Stimulated activated CD4-positive, alpha-beta T cell treated with anti-CD3 and anti-CD28 coated beads, Interleukin-2, amount 100 ng/mL, for 48 hours (primary cell): Measurements from ENCODE around the gene TMEM121.
"Not testable (repeated sequence)": the region's sequence is repeated elsewhere in the genome, so short reads cannot be mapped to it uniquely, and the experiment has no call there.

Source experiments
- DNase-seq, 2 donors: peaks; one replicate each; pipeline ENCODE4 v3.0.0-alpha.2; 2020

TMEM121 gene

DNA sequence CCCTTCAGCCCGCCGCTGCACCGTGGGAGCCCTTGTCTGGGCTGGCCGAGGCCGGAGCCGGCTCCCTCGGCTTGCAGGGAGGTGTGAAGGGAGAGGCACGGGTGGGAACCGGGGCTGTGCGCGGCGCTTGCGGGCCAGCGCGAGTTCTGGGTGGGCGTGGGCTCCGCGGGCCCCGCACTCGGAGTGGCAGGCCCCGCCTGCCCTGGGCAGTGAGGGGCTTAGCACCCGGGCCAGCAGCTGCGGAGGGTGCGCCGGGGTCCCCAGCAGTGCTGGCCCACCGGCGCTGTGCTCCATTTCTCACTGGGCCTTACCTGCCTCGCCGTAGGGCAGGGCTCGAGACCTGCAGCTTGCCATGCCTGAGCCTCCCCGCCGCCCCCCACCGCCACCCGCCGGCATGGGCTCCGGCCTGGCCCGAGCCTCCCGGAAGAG is 21.4 kb downstream of the TMEM121 start:
- DNase-seq, result no peak

DNA sequence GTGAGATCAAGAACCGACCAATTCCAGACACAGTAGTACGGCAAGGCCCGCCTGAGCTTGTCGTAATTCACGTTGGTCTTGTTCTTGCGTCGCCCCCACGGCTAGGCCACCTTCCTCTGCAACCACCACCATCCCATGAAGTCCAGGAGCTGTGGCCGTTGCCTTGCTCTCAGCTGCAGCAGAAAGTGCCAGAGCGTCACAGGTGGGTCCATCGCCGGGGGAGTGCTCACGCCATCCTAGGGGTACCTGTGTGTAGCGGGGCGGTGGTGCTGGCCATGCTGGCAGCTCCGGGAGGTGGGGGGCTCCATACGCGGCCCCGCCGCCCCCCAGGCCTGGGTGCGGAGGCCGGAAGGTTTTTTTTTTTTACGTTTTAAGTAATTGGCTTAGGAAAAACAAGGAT is 23.1 kb downstream of the TMEM121 start:
- DNase-seq, result no peak

DNA sequence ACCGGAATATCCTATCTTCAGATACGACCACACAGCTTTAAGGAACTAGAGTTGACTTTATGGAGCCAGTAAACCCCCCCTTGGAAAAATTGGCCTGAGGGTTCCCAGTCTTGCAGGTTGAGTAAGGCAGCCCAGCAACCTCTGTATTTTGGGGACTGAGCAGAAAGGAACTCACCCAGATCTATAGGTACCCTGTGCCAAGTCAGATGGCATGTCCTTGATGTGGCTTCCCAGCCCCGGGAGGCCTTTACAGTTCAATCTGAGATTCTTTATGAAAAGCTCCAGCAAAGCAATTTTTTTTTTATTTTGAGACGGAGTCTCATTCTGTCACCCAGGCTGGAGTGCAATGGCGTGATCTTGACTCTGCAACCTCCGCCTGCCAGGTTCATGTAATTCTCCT is 27.6 kb downstream of the TMEM121 start:
- no peak for DNase-seq

DNA sequence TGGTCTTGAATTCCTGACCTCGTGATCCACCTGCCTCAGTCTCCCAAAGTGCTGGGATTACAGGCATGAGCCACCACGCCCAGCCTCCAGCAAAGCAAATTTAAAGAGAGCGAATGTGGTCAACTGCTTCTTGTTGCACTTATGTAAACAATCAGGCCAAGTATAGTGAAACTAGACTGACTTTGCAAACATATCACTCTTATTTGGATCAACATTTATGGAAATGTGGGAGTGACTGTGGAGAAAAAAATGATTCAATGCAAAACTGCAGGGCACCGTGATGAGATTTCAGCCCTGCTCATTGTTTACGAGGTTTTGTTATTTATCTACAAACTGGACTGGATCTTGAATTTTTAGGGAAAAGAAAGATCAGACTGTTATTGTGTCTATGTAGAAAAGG is 28.1 kb downstream of the TMEM121 start:
- DNase-seq, result no peak

DNA sequence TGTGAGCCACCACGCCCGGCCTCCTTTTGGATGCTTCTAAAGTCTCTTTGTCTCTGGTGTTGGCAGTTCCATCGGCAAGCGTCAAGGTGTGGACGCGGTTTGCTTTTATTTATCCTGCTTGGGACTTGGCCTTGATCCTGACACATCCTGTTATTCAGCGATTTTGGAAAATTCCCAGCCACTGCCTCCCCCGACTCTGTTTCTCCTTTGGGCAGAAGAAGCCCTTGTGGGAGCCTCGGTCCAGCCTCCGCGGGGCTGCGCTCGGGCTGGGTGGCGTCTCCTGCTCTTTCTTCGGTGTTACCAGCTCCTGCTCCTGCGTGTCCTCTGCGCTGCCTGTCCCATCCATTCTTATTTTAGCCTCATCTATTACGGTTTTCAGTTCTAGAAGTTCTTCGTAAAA is 31.3 kb downstream of the TMEM121 start:
- DNase-seq, result not testable (repeated sequence)

DNA sequence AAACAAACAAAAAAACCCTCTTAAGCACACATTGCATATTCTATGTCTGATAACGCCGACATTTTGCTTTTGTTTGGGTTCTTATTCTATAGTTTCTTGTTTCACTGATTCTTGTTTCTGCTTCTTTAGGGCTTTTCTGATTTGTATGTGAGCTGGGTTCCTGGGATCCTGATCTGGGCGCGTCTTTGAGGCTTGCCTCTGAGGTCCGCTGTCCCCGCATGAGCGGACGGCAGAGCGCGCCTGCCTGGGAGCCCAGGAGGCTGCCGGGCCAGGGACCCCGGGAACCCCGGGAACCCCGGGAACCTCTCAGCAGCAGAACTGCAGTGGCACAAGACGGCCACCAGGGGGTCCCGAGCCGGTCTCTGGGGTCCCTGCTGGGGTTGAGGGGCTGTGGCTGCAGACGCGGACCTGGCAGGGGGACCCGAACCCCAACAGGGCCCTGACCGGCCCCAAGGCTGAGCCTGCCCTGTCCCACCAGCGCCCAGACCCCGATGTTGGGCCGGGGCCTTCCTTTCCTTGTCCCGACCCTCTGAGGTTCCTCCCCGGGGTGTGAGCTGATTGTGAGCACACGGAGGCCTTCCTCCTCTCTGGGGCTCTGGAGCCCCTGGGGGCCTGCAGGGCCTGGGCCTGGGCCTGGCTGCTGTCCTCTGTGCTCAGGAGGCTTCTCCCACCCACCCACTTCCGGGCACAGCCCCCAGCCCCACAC is 32.2 kb downstream of the TMEM121 start:
- not testable (repeated sequence) for DNase-seq

DNA sequence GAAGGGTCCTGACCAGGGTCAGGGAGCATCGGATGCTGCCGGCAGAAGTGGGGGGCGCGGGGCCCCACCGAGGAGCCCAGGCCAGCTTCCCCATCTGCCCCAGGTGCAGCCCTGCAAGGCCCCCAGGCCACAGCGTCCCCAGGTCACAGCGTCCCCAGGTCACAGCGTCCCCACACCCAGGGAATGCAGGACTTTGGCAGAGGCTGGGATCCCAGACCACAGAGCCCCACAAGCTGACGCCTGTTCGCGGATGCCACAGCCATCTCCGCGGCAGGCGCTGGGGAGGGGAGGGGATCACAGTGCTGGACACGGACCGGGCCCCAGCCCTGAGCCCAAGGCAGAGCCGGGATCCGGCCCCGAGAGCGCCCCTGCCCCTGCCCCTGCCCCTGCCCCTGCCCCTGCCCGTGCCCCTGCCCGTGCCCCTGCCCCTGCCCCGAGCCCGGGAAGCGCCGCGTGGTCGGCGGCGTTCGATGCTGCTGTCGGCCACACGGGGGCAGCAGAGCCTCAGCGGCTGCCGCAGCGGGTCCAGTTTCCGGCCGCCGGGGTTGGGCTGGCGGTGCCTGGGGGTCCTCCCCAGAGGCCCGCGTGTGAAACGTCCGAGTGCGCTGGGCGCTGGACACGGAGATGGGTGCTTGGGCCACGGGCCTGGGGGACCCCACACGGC is 33.1 kb downstream of the TMEM121 start:
- DNase-seq, result not testable (repeated sequence)

DNA sequence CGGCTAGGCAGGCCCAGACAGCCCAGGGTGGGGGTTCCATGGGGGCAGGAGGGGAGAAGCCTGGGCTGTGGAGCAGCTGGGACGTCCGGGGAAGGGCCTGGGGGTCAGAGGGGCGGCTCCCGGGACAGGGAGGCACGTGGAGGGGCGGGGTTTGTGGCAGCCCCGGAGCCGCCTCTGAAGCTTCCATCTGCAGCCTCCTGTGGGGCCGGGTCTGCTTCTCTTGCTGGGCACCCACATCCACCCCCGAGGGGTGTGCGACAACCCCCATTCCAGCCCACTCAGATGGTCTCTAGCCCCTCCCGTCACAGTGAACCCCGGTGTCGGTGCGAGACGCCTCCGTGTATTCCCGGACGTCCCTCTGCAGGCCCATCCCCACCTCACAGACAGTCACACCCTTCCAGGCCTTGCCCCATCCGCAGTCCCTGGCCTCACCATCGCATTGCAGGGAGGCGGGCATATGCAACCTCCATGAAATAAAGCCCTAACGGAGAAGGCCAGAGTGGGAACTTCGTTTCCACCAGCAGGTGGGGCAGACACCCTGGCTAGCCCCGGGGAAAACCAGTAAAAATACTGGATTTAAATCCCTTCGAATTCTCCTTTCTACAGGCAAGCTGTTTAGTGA is 33.8 kb downstream of the TMEM121 start:
- DNase-seq, result not testable (repeated sequence)

DNA sequence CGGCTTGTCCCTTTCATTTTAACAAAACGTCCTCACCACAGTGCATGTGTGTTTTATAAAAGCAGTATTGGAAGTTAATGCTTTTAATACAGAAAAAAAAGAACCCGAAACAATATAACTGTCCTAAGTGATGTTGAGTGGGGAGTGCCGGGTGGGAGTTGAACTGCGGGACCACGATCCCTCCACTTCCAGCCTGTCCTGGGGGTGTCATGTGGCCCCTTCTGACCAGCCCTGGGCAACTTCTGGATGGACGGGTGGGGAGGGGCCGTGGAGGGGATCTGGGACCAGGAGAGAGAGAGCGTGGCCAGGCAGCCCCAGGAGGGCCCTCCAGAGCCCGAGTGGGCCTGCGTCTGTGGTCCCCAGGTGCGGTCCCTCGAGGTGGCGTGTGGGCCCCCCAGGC is 35.0 kb downstream of the TMEM121 start:
- not testable (repeated sequence) for DNase-seq

DNA sequence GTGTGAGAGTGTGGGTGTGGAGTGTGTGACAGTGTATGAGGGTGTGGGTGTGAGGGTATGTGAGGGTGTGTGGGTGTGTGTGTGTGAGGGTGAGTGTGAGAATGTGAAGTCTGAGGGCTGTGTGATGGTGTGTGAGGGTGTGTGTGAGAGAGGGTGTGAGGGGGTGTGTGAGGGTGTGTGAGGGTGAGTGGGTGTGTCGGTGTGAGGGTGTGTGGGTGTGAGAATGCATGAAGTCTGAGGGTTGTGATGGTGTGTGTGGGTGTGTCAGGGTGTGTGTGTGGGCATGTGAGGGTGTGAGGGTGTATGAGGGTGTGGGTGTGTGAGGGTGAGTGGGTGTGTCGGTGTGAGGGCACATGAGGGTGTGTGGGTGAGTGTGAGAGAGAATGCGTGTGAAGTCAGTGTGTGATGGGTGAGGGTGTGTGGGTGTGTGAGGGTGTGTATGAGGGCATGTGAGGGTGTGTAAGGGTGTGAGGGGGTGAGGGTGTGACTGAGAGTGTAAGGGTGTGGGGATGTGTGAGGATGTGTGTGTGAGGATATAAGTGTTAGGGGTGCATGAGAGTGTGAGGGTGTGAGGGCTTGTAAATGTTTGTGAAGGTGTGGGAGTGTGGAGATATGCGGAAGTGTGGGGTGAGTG is 36.4 kb downstream of the TMEM121 start:
- no peak for DNase-seq

DNA sequence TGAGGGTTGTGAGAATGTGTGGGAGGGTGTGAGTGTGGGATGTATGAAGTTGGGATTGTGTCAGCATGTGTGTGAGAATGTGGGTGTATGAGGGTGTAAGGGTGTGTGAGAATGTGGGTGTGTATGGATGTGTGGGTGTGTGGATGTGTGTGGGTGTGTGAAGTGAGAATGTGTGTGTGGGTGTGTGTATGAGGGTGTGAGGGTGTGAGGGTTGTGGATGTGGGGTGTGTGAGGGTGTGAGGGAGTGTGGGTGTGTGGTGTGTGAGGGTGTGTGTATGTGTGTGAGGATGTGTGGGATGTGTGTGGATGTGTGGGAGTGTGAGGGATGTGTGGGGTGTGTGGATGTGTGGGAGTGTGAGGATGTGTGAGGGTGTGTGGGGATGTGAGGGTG is 37.0 kb downstream of the TMEM121 start:
- no peak for DNase-seq

DNA sequence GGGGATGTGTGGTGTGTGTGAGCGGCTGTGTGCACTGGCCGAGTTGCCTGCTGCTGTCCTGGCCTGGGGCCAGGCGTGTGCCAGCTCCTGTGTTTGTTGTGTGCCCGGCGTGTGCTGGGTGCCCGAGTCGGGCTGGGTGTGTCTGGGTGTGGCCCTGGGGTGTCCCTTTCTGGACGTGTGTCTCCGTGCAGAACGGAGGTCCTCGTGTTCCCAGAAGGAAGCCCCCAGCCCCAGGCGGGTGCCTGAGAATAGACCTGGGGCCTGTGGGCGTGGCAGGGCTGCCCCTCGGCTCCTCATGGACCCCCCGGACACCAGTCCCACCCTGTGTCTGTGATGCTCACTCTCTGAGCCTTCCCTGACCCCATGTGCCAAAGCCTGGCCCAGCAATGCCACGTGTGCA is 38.2 kb downstream of the TMEM121 start:
- DNase-seq, result not testable (repeated sequence)

DNA sequence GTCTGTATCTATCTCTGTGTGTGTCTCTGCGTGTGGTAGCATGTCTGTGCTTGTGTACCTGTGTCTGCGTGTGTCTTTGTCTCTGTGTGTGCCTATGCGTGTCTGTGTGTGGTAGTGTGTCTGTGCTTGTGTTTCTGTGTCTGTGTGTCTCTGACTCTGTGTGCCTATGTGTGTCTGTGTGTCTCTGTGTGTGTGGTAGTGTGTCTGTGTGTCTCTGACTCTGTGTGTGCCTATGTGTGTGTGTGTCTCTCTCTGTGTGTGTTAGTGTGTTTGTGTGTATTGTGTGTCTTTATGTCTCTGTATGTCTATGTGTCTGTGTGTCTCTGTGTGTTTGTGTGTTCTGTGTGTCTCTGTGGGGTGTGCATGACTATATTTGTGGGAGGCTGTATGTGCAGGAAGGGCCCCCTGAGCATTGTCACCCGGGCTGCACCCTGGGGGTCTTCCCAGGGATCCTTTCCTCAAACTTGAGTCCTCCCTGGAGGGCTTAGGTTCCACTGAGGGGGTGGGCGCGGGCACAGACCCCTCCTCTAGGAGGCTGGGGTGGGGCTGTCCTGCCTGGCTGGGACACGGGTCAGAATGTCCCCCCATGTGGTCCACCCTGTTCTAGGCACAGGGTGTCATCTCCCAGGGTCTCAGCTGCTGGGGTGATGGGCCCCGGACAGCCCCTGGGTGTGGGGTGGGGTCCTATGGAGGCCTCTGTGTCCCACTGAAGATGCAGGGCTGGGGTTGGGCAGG is 39.0 kb downstream of the TMEM121 start:
- not testable (repeated sequence) for DNase-seq

DNA sequence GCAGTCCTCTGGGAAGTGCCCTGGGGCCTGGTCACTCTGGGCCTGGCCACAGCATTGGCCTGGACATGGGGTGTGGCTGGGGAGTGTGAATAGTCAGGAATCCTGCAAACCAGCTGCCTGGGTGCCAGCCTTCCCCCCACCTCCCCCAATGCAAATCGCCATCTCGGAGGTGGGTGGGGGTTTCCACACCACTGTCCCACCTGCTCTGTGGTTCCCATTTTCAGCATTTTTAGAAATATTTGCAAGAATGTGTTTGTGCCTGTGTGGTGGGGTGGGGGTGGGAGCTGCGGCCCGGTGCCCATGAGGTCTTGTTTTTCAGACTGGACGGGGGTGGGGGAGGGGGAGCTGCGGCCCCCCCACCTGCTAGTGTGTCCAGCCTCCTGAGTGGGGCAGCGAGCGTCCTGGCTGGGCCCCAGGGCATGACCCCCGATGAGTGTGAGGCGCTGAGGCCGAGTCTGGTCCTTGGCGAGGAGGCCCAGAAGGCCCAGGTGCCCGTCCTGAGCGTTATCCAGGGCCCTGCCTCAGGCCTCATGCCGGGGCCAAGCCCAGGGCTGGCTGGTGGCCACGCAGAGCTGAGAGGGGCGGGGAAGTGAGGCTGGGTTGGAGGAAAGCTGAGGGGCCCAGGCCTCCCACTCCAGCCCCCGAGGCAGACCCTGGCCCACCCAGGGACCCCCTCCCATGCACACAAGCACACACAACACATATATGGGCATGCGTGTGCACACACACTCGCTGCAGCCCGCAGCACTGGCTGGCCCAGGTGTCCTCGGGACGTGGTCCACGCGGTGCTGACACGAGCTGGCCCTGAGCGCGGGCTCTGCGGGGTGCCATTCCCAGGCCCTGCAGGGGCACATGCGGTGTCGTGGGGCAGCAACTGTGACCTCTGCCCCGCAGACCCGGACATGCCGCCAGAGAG is 40.1 kb downstream of the TMEM121 start:
- not testable (repeated sequence) for DNase-seq

DNA sequence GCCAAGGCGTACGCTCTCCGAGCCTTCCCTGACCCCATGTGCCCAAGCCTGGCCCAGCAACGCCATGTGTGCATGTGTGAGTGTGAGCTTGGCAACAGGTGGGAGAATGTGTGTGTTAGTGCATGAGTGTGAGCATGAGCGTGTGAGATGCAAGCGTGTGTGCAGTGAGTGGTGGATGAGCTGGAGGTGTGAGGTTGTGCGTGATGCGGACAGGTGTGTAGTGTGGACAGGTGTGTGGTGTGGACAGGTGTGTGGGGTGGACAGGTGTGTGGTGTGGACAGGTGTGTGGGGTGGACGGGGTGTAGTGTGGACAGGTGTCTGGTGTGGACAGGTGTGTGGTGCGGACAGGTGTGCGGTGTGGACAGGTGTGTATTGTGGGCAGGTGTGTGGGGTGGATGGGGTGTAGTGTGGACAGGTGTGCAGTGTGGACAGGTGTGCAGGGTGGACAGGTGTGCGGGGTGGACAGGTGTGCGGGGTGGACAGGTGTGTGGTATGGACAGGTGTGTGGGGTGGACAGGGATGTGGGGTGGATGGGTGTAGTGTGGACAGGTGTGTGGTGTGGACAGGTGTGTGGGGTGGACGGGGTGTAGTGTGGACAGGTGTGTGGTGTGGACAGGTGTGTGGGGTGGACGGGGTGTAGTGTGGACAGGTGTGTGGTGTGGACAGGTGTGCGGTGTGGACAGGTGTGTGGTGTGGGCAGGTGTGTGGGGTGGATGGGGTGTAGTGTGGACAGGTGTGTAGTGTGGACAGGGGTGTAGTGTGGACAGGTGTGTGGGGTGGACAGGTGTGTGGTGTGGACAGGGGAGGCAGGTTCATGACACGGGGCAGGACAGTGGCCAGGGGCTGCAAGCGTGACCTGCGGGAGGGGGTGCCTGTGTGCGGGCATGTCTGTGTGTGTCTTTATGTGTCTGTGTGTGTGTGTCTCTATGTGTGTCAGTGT is 41.1 kb downstream of the TMEM121 start:
- DNase-seq, result not testable (repeated sequence)

DNA sequence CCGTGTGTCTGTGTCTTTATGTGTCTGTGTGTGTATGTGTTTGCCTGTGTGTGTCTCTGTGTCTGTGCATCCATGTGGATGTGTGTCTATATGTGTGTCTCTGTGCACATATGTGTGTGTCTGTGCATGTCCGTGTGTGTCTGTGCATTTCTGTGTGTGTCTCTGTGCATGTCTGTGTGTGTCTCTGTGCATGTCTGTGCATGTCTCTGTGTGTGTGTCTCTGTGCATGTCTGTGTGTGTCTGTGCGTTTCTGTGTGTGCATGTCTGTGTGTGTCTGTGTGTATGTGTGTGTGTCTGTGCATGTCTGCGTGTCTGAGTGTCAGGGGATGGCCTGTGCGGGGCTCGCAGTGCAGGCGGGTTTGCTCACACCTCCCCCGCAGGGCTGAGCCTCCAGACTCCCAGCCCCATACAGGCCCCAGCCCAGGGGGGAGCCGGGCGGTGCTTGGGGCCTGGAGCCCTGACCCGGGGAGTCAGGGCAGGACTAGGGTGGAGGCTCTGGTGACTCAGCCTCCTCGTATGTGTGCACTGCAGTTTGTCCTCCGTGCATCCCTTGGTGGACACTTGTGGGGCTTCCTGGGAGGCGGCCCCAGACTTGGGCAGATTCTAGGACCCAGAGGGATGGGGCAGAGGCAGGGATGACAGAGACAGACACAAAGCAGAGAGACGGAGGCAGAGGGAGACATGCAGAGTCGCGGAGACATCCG is 41.9 kb downstream of the TMEM121 start:
- not testable (repeated sequence) for DNase-seq

DNA sequence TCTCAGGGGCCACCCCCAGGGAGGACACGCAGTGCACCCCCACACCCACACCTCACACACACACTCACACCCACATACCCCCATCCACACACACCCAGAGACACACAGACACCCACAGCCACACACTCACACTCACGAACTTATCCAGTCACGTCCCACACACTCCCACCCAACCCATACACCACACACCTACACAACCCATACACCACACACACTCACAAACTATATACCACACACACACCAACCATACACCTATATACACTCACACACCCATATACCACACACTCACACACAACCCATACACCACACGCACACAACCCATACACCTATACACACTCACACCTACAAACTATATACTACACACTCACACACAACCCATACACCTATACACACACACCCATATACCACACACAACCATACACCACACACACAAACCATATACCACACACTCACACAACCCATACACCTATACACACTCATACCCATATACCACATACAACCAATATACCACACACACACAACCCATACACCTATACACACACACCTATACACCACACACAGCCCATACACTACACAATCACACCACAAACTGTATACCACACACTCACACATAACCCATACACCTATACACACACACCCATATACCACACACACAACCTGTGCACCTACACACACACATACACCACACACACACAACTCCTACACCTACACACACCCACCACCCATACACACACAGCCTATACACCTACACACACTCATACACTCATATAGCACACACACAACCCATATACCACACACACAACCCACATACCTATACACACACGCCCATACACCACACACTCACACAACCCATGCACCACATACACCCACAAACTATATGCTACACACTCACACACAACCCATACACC is 42.7 kb downstream of the TMEM121 start:
- no peak for DNase-seq

DNA sequence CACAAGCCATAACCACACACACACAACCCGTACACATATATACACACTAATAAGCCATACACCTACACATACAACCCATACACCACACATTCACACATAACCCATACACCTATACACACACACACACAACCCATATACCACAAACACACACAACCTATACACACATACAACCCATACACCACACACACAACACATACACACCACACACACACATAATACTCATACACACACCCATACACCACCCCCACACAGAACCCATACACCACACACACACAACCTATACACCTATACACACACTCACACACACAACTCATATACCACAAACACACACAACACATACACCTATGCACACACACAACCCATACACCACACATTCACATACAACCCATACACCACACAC is 44.1 kb downstream of the TMEM121 start:
- DNase-seq, result no peak
